Measurements from ENCODE around the gene FAM131B.

DNA sequence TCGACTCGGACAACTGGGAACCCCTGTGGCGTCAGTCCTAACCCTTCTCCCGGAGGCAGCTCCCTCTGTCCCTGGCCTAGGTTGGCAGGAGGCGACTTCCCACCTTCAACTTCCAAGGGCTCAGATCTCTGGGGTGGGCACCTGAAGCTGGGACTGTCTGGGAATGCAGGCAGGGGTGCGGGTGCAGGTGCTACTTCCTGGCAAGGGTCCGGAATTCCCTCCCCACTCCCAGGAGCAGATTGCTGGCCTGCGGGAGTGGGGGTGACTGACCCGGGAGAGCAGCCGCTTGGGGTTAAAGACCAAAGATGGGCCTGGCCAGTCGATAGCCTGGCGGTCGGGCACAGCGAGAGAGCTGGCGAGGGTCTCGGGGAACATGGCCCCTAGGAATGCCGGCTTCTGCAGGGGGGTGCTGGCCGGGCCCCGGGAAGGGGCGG lies 45.8 kb upstream of the FAM131B start:
- no peak for TF ChIP-seq POLR2A (IDR thresholded peaks at IDR 0.05)
- TF ChIP-seq, protein P1, sequence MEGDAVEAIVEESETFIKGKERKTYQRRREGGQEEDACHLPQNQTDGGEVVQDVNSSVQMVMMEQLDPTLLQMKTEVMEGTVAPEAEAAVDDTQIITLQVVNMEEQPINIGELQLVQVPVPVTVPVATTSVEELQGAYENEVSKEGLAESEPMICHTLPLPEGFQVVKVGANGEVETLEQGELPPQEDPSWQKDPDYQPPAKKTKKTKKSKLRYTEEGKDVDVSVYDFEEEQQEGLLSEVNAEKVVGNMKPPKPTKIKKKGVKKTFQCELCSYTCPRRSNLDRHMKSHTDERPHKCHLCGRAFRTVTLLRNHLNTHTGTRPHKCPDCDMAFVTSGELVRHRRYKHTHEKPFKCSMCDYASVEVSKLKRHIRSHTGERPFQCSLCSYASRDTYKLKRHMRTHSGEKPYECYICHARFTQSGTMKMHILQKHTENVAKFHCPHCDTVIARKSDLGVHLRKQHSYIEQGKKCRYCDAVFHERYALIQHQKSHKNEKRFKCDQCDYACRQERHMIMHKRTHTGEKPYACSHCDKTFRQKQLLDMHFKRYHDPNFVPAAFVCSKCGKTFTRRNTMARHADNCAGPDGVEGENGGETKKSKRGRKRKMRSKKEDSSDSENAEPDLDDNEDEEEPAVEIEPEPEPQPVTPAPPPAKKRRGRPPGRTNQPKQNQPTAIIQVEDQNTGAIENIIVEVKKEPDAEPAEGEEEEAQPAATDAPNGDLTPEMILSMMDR (IDR thresholded peaks at IDR 0.05) = no peak

Data from thyroid gland (tissue), 4 donors.